Ovary (tissue), 3 donors: ENCODE data around the gene CRYBG2.

ENCODE experiments used
- POLR2A ChIP-seq: fragments of 450-650 bp; IDR thresholded peaks from one replicate; pipeline ENCODE4 v1.6.1; 2017; ENCODE audit warnings: antibody characterized with exemption, mild to moderate bottlenecking, moderate library complexity
- TF ChIP-seq, protein P1 (sequence below), 3 donors: fragments of 450-650 bp in 2 of 3; fragments of 200-600 bp in 1 of 3; IDR thresholded peaks; one replicate each; pipeline versions ENCODE4 v1.5.1 to v1.8.0; 2016 to 2022; ENCODE audit warnings: antibody characterized with exemption in 3 of 3, mild to moderate bottlenecking in 1 of 3
- donor health status: DM: no; HTN: no; CAD: no.

DNA sequence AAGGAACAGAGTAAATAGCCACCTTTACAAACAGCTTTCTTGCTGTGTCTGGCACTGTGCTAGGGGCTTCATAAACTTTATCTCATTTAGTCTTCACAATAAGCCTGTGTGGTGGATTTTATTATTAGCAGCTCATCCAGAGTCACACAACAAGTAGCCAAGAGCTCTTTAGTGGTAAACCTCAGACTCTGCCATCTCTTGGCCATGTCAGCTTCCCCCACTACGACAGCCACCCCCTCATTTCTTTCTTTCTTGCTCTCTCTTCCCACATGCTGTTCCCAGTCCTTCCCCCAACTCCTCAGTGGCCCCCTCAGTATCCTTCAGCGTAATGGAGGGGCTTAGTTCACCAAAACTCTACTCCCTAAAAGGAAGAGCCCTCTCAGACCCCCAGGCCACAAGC, 19.9 kb upstream of the CRYBG2 start:
- no peak for TF ChIP-seq POLR2A
- TF ChIP-seq, protein P1, sequence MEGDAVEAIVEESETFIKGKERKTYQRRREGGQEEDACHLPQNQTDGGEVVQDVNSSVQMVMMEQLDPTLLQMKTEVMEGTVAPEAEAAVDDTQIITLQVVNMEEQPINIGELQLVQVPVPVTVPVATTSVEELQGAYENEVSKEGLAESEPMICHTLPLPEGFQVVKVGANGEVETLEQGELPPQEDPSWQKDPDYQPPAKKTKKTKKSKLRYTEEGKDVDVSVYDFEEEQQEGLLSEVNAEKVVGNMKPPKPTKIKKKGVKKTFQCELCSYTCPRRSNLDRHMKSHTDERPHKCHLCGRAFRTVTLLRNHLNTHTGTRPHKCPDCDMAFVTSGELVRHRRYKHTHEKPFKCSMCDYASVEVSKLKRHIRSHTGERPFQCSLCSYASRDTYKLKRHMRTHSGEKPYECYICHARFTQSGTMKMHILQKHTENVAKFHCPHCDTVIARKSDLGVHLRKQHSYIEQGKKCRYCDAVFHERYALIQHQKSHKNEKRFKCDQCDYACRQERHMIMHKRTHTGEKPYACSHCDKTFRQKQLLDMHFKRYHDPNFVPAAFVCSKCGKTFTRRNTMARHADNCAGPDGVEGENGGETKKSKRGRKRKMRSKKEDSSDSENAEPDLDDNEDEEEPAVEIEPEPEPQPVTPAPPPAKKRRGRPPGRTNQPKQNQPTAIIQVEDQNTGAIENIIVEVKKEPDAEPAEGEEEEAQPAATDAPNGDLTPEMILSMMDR (IDR thresholded peaks at IDR 0.05): no peak
